Hepatocyte (in vitro differentiated cells): ENCODE measurements around the gene CDCA3.

ENCODE experiments used
- EZH2 ChIP-seq: fragments of 200-600 bp; sonication (generic); IDR thresholded peaks from 2 replicates; pipeline ENCODE4 v1.6.1; 2016; ENCODE audit warnings: antibody characterized with exemption, mild to moderate bottlenecking, borderline replicate concordance
- TF ChIP-seq, protein P1 (sequence below): fragments of 200-600 bp; sonication (generic); IDR thresholded peaks from 2 replicates; pipeline ENCODE4 v1.5.1; 2016; ENCODE audit warnings: antibody characterized with exemption, mild to moderate bottlenecking; ENCODE audit not compliant: poor library complexity

- TF ChIP-seq, protein P1, sequence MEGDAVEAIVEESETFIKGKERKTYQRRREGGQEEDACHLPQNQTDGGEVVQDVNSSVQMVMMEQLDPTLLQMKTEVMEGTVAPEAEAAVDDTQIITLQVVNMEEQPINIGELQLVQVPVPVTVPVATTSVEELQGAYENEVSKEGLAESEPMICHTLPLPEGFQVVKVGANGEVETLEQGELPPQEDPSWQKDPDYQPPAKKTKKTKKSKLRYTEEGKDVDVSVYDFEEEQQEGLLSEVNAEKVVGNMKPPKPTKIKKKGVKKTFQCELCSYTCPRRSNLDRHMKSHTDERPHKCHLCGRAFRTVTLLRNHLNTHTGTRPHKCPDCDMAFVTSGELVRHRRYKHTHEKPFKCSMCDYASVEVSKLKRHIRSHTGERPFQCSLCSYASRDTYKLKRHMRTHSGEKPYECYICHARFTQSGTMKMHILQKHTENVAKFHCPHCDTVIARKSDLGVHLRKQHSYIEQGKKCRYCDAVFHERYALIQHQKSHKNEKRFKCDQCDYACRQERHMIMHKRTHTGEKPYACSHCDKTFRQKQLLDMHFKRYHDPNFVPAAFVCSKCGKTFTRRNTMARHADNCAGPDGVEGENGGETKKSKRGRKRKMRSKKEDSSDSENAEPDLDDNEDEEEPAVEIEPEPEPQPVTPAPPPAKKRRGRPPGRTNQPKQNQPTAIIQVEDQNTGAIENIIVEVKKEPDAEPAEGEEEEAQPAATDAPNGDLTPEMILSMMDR = no peak
- no peak for TF ChIP-seq EZH2
Measured at GRCh38 chr12:6799147-6799546, 51.9 kb downstream of the CDCA3 start.
